GM18870 (cell line): ENCODE data around the gene PDAP1.
A peak's percentile ranks its signal among the peaks of the same experiment; 100 is the strongest.
"Not testable (repeated sequence)": the region's sequence is repeated elsewhere in the genome, so short reads cannot be mapped to it uniquely, and the experiment has no call there.

ENCODE experiments used
- ATAC-seq: cut with Tn5 transposase; IDR thresholded peaks from one replicate; pipeline ENCODE4 v1.9.1; 2021; ENCODE audit warnings: moderate library complexity; ENCODE audit not compliant: unreplicated experiment

The PDAP1 gene, protein sequence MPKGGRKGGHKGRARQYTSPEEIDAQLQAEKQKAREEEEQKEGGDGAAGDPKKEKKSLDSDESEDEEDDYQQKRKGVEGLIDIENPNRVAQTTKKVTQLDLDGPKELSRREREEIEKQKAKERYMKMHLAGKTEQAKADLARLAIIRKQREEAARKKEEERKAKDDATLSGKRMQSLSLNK

DNA sequence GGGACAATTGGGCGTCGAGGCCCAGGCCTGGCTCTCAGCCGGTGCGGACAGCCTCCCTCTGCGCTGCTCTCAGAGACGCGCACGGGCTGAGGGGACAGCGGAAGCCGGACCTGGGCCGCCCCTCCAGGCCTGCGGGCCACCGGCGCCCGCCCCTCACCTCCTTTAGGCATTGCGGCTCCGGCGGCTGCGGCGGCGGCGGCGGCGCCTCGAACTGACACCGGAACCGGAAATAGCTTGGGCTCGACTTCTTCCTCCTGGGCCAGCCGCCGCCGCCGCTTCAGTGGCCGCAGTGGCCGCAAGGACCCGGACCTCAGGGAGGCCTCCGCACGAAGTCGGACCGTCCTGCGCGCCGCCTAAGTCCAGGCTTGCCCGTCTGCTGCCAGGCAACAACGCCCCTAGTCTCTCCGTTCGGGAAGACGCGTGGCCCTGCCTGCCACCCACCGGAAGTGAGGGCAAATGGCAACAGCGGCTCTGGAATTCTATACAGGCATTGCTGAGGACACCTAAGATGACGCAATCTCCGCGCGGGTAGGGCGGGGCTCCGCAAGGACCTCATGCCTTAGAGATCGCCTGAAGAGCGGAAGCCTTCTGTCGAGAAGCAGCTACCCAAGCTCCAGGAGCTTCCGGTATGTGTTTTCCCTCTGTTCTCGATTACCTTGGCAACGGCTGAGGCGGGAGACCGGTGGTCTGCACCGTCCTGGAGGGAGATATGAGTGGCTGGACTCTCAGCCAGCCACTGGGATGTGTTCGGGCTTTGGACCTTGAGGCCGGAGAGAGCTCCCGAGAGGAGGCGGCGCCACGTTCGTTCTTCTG lies at the start of gene PDAP1, which contains the start of gene BUD31:
Gene PDAP1, minus strand, starts transcription at position 219 of the 813 bp plus-strand sequence. Its CDS starts 49 bp downstream, at position 170.
Gene BUD31, plus strand, starts transcription at position 591 of the 813 bp plus-strand sequence. CDS start 2,124 bp downstream, outside the sequence.
- peak; percentile 83 for ATAC-seq

DNA sequence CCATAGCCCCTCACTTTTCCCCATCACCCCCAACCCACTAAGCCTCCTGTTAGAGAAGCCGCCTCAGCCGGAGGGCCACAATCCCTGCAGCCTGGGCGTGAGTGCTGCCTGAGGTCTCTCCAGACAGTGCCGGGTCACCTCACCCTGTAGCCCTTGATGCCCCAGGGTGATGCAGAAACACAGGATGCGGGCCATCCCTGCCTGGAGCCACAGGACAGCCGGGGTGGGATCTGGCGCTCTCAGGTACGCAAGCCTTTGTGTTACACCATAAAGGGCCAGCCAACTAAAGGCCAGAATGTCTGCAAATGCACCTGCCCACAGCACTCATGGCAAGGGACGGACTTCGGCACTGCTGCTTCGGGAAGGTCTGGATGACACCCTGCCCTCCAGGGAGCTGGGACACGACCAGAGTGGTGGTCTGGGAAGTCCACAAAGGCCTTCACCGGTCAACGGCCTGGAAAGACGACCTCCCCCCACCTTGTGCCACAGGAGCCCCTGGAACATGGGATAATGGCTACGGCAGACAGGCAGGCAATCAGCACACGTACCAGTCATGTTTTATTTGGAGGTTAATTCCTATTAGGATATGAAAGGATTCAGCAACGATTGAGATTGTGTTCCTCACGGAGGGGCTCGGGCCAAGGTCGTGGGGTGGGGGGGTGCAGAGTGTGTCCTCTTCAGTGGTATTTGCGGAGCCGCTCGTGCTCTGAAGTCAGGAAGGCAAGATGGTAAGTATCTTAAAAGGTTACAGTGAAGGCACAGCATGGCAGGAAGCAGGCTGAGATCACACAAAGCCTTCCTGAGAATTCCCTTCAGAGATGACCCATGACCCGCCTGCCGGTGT lies 49.5 kb upstream of the PDAP1 start:
- no peak for ATAC-seq

DNA sequence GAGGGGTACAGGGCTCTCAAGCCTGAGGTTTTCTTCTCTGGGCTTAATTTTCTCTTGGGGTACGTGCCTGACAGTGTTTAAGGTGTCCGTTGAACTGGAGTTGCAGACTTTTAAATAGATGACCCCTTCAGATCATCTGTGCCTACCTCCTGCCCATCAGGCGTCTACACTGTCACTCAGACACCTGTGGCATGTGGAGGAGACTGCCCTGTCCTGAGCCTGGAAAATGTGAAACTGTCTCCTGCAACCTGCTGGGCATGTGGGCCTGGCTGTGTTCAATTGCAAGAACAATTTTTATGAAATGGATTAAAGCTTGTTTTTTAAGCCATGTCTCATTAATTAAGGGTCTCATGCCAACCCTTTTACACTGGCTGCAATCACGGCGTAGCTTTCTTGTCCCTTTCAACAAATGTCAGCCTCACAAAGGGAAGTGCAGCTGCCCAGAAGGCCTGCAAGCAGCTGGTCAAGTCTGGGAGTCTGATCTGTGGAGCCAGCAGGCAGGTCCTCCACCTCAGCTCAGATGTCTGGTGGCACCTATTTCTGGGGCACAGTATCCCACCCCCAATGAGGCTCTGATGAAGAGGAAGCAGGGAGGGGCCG lies 48.8 kb upstream of the PDAP1 start:
- ATAC-seq = no peak

- ATAC-seq = no peak
Measured at GRCh38 chr7:99456288-99456687, 47.9 kb upstream of the PDAP1 start.

DNA sequence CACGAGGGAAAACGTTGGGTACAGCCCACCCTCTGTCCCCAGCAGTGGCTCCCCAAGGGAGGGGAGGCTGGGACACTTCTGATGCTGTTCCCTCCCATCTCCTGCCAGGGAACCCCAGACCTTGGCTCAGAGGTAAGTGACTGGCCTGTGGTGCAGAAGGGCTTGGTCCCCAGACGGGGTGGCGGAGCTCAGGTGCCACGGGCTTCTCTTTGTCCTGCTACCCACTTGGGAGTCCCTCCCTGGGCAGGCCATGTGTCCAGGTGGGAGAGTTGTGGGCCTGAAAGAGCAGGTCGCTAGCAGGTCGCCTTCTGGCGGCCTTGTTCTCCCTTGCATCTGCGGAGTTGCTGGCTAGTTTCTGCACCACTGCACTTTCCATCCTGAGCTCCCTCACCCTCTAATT lies 47.5 kb upstream of the PDAP1 start:
- no peak for ATAC-seq

- no peak for ATAC-seq
Measured at GRCh38 chr7:99453105-99453504, 44.7 kb upstream of the PDAP1 start.

- no peak for ATAC-seq
Measured at GRCh38 chr7:99452541-99452940, 44.1 kb upstream of the PDAP1 start.

DNA sequence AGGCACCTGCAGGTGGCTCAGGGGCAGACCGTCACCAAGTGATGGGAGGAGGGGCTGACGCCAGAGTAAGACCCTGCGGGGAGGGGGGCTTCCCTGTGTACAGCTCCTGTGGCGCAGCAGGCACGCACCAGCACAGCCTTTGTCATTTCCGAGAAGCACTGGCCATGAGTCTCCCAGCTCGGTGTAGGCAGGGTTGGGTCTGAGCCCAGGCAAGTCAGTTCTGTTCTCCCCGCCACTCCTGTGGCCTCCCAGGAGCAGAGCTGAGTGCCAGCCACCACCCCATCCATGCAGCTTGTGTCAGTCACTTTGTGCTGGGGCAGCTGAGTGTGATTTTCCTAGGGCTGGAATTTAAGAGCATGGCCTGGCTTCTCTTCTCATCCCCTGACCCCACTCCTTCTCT lies 43.5 kb upstream of the PDAP1 start:
- ATAC-seq = no peak

GRCh38 chr7:99449326-99449725 lies 40.9 kb upstream of the PDAP1 start:
- no peak for ATAC-seq

DNA sequence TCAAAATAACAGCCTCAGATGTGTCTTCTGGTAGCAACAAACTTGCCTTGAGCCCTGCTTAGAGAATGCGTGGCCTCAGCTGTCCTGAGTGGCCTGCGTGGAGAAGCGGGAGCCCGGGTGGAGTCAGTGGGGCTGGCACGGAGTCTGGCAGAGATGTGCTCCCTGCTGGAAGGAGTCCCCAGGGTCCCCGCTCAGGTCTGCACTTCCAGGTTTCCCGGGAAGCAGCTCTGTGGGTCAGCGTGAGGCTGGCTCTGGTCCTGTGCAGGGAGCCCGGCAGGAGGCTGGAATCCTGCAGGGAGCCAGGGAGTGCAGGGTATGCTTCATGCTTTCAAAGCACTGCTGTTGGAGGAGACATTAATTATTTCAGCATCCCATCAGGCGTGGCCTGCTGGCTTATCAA lies 40.5 kb upstream of the PDAP1 start:
- ATAC-seq = no peak

- no peak for ATAC-seq
Measured at GRCh38 chr7:99447943-99448342, 39.5 kb upstream of the PDAP1 start.

DNA sequence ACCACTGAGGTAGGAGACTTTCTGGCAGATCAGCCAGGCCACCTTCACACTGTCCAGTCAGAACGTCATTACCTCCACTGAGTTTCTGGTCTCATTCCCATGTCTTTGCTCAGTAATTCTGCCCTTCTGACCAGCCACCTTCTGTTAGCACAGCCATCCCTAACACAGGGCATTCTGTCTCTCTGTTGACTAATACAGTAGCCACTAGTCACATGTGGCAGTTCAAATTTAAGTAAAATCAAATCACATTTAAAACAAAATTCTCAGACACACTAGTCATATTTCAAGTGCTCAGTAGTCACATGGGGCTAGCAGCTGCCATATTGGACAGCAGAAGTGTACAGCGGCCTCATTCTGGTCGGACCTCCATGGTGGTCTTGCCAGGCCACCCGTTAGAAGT lies 37.7 kb upstream of the PDAP1 start:
- no peak for ATAC-seq

DNA sequence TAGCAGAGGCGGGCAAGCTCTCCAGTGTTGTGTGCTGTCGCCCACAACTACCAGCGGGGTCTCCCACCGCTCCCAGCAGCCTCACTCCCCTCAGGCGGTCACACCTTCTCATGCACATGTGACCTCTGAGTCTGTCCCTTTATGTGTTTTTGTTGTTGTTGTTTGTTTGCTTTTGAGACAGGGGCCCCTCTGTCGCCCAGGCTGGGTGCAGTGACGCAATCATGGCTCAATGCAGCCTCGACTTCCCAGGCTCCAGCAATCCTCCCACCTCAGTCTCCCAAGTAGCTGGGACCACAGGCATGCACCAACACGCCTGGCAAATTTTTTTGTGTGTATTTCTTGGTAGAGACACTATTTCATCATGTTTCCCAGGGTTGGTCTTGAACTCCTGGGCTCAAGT lies 31.8 kb upstream of the PDAP1 start:
- ATAC-seq = no peak

DNA sequence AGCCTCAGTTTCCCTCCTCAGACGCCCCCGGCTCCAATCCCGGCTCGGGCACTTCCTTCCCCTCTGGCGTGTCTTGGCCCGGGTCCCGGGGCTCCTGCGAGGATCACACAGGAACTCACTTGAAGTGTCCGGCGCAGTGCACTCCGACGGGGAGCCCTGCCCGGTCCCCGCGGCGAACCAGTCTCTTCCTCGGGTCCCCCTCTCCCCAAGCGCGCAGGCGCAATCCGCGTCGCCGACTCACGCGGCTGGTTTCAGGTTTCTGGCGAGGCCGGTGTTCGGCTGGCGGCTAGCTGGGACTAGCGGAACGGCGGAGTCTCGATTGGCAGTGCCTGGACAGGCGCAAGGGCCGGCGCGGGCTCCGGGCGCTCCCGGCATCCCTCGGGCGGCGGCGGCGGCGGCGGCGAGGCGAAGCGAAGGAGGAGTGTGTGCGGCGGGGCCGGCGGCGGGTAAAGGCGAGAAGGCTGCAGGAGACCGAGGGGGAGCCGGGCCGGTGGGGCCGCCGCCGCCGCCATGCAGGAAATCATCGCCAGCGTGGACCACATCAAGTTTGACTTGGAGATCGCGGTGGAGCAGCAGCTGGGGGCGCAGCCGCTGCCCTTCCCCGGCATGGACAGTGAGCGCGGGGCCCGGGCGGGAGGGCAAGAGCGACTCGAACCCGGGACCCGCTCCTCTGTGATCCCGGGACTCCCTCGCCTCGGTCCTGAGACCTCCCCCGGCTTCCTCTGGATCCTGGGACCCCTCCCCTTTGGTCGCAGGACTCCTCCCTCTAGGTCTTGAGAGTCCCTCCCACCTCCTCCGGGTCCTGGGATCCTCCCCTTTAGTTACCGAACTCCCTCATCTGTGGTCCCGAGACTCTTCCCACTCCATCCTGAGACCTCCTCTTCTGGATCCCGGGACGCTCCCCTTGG lies 30.4 kb upstream of the PDAP1 start, which contains the start of the genes CPSF4 and PTCD1:
Gene CPSF4, plus strand, starts transcription at position 371 of the 908 bp plus-strand sequence. Its CDS starts 140 bp downstream, at position 511.
Gene PTCD1, minus strand, starts transcription at position 226 of the 908 bp plus-strand sequence. CDS start 3,556 bp downstream, outside the sequence.
- ATAC-seq = peak; percentile 81

DNA sequence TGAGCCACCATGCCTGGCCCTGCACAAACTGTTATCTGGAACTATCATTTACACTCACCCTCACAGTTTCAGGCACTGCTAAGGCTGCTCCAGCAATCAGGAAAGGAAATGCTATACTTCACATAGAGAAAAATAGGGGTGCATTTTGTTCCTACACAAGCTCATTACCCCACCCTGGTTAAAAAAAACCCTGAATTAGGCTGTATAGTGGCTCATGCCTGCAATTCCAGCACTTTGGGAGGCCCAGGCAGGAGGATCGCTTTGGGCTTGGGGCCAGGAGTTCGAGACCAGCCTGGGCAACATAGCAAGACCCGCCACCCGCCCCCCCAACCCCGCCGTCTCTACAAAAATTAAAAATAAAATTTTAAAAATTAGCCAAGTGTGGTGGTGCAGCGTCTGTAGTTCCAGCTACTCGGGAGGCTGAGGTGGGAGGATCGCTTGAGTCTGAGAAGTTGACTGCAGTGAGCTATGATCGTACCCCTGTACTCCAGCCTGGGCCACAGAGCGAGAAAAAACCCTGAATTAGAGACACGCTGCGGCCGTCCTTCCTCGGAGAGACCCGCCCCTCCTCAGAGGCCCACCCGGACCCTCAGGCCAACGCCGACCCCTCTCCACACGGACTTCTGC lies 29.7 kb upstream of the PDAP1 start:
- ATAC-seq = no peak

GRCh38 chr7:99433158-99433557 lies 24.8 kb upstream of the PDAP1 start:
- ATAC-seq = no peak

- not testable (repeated sequence) for ATAC-seq
Measured at GRCh38 chr7:99431756-99432540, 23.6 kb upstream of the PDAP1 start.

GRCh38 chr7:99429756-99430155 lies 21.4 kb upstream of the PDAP1 start:
- ATAC-seq = no peak
